Loucy (cell line): ENCODE measurements around the gene MTF2.
A peak's percentile ranks its signal among the peaks of the same experiment; 100 is the strongest.

Experiments
- H2AFZ ChIP-seq: fragments of 200-600 bp; sonication (generic); 2 replicates; pipeline ENCODE4 v1.6.0; 2016; ENCODE audit warnings: antibody characterized with exemption, mild to moderate bottlenecking, low read length, moderate library complexity
- H3F3A ChIP-seq: fragments of 200-600 bp; 2 replicates; pipeline ENCODE4 v1.6.0; 2016; ENCODE audit warnings: antibody characterized with exemption, low read depth, mild to moderate bottlenecking
- H3K27me3 ChIP-seq: fragments of 200-600 bp; sonication (generic); 2 replicates; pipeline ENCODE4 v1.6.1; 2014; ENCODE audit warnings: low read length, mild to moderate bottlenecking; ENCODE audit not compliant: insufficient read depth, poor library complexity, severe bottlenecking
- H3K36me3 ChIP-seq: fragments of 200-600 bp; sonication (generic); 2 replicates; pipeline ENCODE4 v1.6.1; 2016; ENCODE audit warnings: low read length; ENCODE audit not compliant: insufficient read depth
- H3K4me1 ChIP-seq: fragments of 200-600 bp; sonication (generic); 2 replicates; pipeline ENCODE4 v1.5.1; 2014; ENCODE audit warnings: low read length, mild to moderate bottlenecking; ENCODE audit not compliant: insufficient read depth, poor library complexity, severe bottlenecking
- H3K4me2 ChIP-seq: fragments of 200-600 bp; sonication (generic); 2 replicates; pipeline ENCODE4 v1.6.0; 2014; ENCODE audit warnings: antibody characterized with exemption, low read length, low read depth, mild to moderate bottlenecking; ENCODE audit not compliant: poor library complexity, severe bottlenecking
- H3K4me3 ChIP-seq: fragments of 200-600 bp; sonication (generic); 2 replicates; pipeline ENCODE4 v1.5.1; 2014; ENCODE audit warnings: low read length, mild to moderate bottlenecking, mixed read lengths; ENCODE audit not compliant: poor library complexity, severe bottlenecking
- H3K79me2 ChIP-seq: fragments of 200-600 bp; sonication (generic); 2 replicates; pipeline ENCODE4 v1.6.1; 2014; ENCODE audit warnings: low read length; ENCODE audit not compliant: insufficient read depth
- H3K9ac ChIP-seq: fragments of 200-600 bp; sonication (generic); 2 replicates; pipeline ENCODE4 v1.6.0; 2014; ENCODE audit warnings: mild to moderate bottlenecking, low read depth, low read length, moderate library complexity; ENCODE audit not compliant: poor library complexity, severe bottlenecking
- H3K9me2 ChIP-seq: fragments of 200-600 bp; sonication (generic); replicated peaks from 2 replicates; pipeline ENCODE4 v1.6.1; 2016; ENCODE audit warnings: low read depth, low read length, mixed read lengths
- H3K9me3 ChIP-seq: fragments of 200-600 bp; sonication (generic); 2 replicates; pipeline ENCODE4 v1.6.1; 2014; ENCODE audit warnings: mild to moderate bottlenecking, antibody characterized with exemption, low read length, low read depth; ENCODE audit not compliant: insufficient read depth
- H4K20me1 ChIP-seq: fragments of 200-600 bp; sonication (generic); 2 replicates; pipeline ENCODE4 v1.6.0; 2014; ENCODE audit warnings: antibody characterized with exemption, low read length, mild to moderate bottlenecking; ENCODE audit not compliant: insufficient read depth, poor library complexity, severe bottlenecking
- CTCF ChIP-seq: fragments of 200-600 bp; sonication (generic); conservative IDR thresholded peaks from 2 replicates; pipeline ENCODE4 v1.5.1; 2014; ENCODE audit warnings: mild to moderate bottlenecking, antibody characterized with exemption, low read length
- EZH2phosphoT487 ChIP-seq: fragments of 200-600 bp; IDR thresholded peaks from 2 replicates; pipeline ENCODE4 v1.6.1; 2018; ENCODE audit warnings: antibody characterized with exemption, mild to moderate bottlenecking, moderate library complexity, borderline replicate concordance

MTF2 gene

GRCh38 chr1:93056649-93057048 lies 22.4 kb upstream of the MTF2 start:
- Histone ChIP-seq H4K20me1 (no peaks in the 10 kb centered on the region), H3K4me2 (no peak overlapping the region), H3F3A (no peaks in the 10 kb centered on the region), H3K79me2 (no peaks in the 10 kb centered on the region), H3K9me3 (no peaks in the 10 kb centered on the region), H3K36me3 (no peaks in the 10 kb centered on the region), H3K27me3 (no peaks in the 10 kb centered on the region), H3K4me1 (no peaks in the 10 kb centered on the region), H3K9me2 (no peaks in the 10 kb centered on the region), H3K9ac (no peak overlapping the region), H3K4me3 (no peak overlapping the region), H2AFZ (no peak overlapping the region)
- TF ChIP-seq CTCF (no peak), EZH2phosphoT487 (no peak)

GRCh38 chr1:93061895-93062792 lies 16.9 kb upstream of the MTF2 start:
- no peak overlapping the region for H2AFZ ChIP-seq

GRCh38 chr1:93076268-93076667 lies 2.8 kb upstream of the MTF2 start:
- no peaks in the 10 kb centered on the region for H3K27me3 ChIP-seq
- no peaks in the 10 kb centered on the region for H3K9me3 ChIP-seq
- peaks cover 19% of the 10 kb centered on the region for H4K20me1 ChIP-seq
- H3K4me1 ChIP-seq, result peaks cover 13% of the 10 kb centered on the region
- no peak for TF ChIP-seq CTCF
- no peak for TF ChIP-seq EZH2phosphoT487
- no peak overlapping the region for H3K4me3 ChIP-seq
- no peaks in the 10 kb centered on the region for H3K36me3 ChIP-seq
- peaks cover 32% of the 10 kb centered on the region for H3K79me2 ChIP-seq
- H3K9me2 ChIP-seq, result no peaks in the 10 kb centered on the region
- no peak overlapping the region for H2AFZ ChIP-seq
- no peak overlapping the region for H3K9ac ChIP-seq
- H3K4me2 ChIP-seq, result no peak overlapping the region
- H3F3A ChIP-seq, result no peaks in the 10 kb centered on the region; the same call in 1 of the 2 replicates

More at GRCh38 chr1:93061895-93062792, 16.9 kb upstream of the MTF2 start:
- H4K20me1 ChIP-seq, result no peaks in the 10 kb centered on the region
- no peaks in the 10 kb centered on the region for H3K36me3 ChIP-seq
- no peaks in the 10 kb centered on the region for H3F3A ChIP-seq
- no peak overlapping the region for H3K4me2 ChIP-seq
- no peaks in the 10 kb centered on the region for H3K27me3 ChIP-seq
- H3K9ac ChIP-seq, result no peak overlapping the region
- TF ChIP-seq CTCF, result peak; percentile 81
- TF ChIP-seq EZH2phosphoT487, result no peak
- no peaks in the 10 kb centered on the region for H3K9me2 ChIP-seq
- no peaks in the 10 kb centered on the region for H3K9me3 ChIP-seq
- H3K4me3 ChIP-seq, result no peak overlapping the region
- H3K4me1 ChIP-seq, result no peaks in the 10 kb centered on the region
- no peaks in the 10 kb centered on the region for H3K79me2 ChIP-seq
